Naive thymus-derived CD4-positive, alpha-beta T cell (primary cell): Measurements from ENCODE around the gene CEBPZ. TPM values are rescaled to one million over a fixed set of nuclear protein-coding genes. Genes with fewer than 3 reads are reported as not detected.

Source experiments
- ATAC-seq: fragments of 150-1000 bp; cut with Tn5 transposase; 2 replicates; pipeline ENCODE4 v1.10.0; 2021; ENCODE audit warnings: mild to moderate bottlenecking, moderate library complexity
- CTCF ChIA-PET: fragments of 350-600 bp; sonication (Branson Sonifier 250); formaldehyde crosslinking; loops from one replicate; lab custom pipeline; 2021; ENCODE audit warnings: antibody characterized with exemption; lab: Charles Lee
- POLR2A ChIA-PET: fragments of 350-600 bp; sonication (Branson Sonifier 250); formaldehyde crosslinking; loops from one replicate; lab custom pipeline; 2021; ENCODE audit warnings: antibody characterized with exemption, inconsistent platforms; lab: Charles Lee
- DNase-seq, 9 donors: peaks; one replicate each; pipeline versions ENCODE4 v3.0.0 to v3.0.0-alpha.2; 2020 to 2022; ENCODE audit warnings: mixed read lengths in 1 of 9
- H3K27ac ChIP-seq: one replicate; pipeline ENCODE4 v1.7.0; 2013; ENCODE audit warnings: mild to moderate bottlenecking, low read depth, low read length, moderate library complexity
- H3K27me3 ChIP-seq, 2 donors: one replicate each; pipeline ENCODE4 v1.7.0; 2013; ENCODE audit warnings: low read length in 2 of 2, mild to moderate bottlenecking in 2 of 2, moderate library complexity in 2 of 2; ENCODE audit not compliant: control insufficient read depth in 2 of 2, insufficient read depth in 2 of 2
- H3K36me3 ChIP-seq, 3 experiments: 1 replicate in 2 of 3; 2 replicates in 1 of 3; pipeline ENCODE4 v1.7.0; 2013; ENCODE audit warnings: low read length in 3 of 3, mild to moderate bottlenecking in 3 of 3, moderate library complexity in 1 of 3; ENCODE audit not compliant: insufficient read depth in 3 of 3, control insufficient read depth in 2 of 3
- H3K4me1 ChIP-seq, 2 donors: one replicate each; pipeline ENCODE4 v1.7.0; 2013; ENCODE audit warnings: low read length in 2 of 2, mild to moderate bottlenecking in 2 of 2, moderate library complexity in 1 of 2; ENCODE audit not compliant: control insufficient read depth in 2 of 2, insufficient read depth in 2 of 2
- H3K4me3 ChIP-seq: 2 replicates; pipeline ENCODE4 v1.7.0; 2013; ENCODE audit warnings: mild to moderate bottlenecking, low read length
- H3K9me3 ChIP-seq, 3 experiments: 1 replicate in 2 of 3; 2 replicates in 1 of 3; pipeline ENCODE4 v1.7.0; 2013; ENCODE audit warnings: low read length in 3 of 3; ENCODE audit not compliant: control insufficient read depth in 2 of 3
- H3K27ac Mint-ChIP-seq, 9 donors: one replicate each; pipeline ENCODE4 v1.8.0; 2020 to 2022; ENCODE audit warnings: mixed read lengths in 9 of 9, mild to moderate bottlenecking in 8 of 9, moderate library complexity in 5 of 9, inconsistent platforms in 2 of 9
- H3K27me3 Mint-ChIP-seq, 5 donors: one replicate each; pipeline ENCODE4 v1.8.0; 2021 to 2022; ENCODE audit warnings: mixed read lengths in 5 of 5, mild to moderate bottlenecking in 1 of 5
- H3K36me3 Mint-ChIP-seq, 5 donors: one replicate each; pipeline ENCODE4 v1.8.0; 2020 to 2022; ENCODE audit warnings: mixed read lengths in 5 of 5, mild to moderate bottlenecking in 3 of 5, inconsistent platforms in 1 of 5
- H3K4me1 Mint-ChIP-seq, 7 donors: one replicate each; pipeline ENCODE4 v1.8.0; 2020 to 2022; ENCODE audit warnings: mixed read lengths in 7 of 7, mild to moderate bottlenecking in 3 of 7, inconsistent platforms in 1 of 7
- H3K4me3 Mint-ChIP-seq, 10 donors: one replicate each; pipeline ENCODE4 v1.8.0; 2020 to 2022; ENCODE audit warnings: mild to moderate bottlenecking in 10 of 10, mixed read lengths in 10 of 10, moderate library complexity in 6 of 10, inconsistent platforms in 2 of 10
- H3K9me3 Mint-ChIP-seq, 11 donors: one replicate each; pipeline ENCODE4 v1.8.0; 2020 to 2022; ENCODE audit warnings: mixed read lengths in 11 of 11, mild to moderate bottlenecking in 4 of 11, inconsistent platforms in 1 of 11, moderate library complexity in 1 of 11
- intact Hi-C, 2 donors: fragments of 100-400 bp; cut with micrococcal nuclease; formaldehyde crosslinking; loops; one replicate each; pipeline ENCODE4 v1.15.1; 2023
- polyA plus RNA-seq, 2 donors: library from polyadenylated mRNA; unstranded; fragments of 300-500 nt; fragmentation: Illumina TruSeq; gene quantifications; one replicate each; pipeline ENCODE4 v1.2.3, GENCODE V29; 2021
- total RNA-seq, 6 experiments: library from RNA in 5 of 6; stranded (reverse) in 5 of 6; gene quantifications; 1 replicate in 5 of 6; 2 replicates in 1 of 6; pipeline ENCODE4 v1.2.3 and lab custom pipeline; 2021 to 2026

The CEBPZ gene
- total and polyA plus RNA-seq, 7 experiments from 2014 or later = 27.1 to 67.6 (median 55.5) TPM

GRCh38 chr2:37244017-37244416 is 12.6 kb upstream of the CEBPZ start:
- Mint-ChIP-seq H3K27me3 (no peaks in the 10 kb centered on the region), H3K36me3 (peaks cover 16 to 63% (median 43%) of the 10 kb centered on the region in 5 donors), H3K4me1 (peaks cover 5 to 41% (median 19%) of the 10 kb centered on the region in 7 donors), H3K27ac (peak overlapping the region; percentile 30 to 92 (median 86)), H3K4me3 (peak overlapping the region in 3 of 10 donors; percentile 7 to 58 (median 54)), H3K9me3 (peaks cover 0 to 5% (median 0%) of the 10 kb centered on the region in 11 donors)
- no peak overlapping the region for H3K4me3 ChIP-seq
- POLR2A ChIA-PET = interaction anchor here (0.7 to 2.1 kb wide), 4 partner anchors 10 to 47 kb away, joined by 4 to 10 read pairs (median 4); partner anchors contain the start of genes CEBPZ and NDUFAF7
- H3K36me3 ChIP-seq = peaks cover 5 to 45% (median 28%) of the 10 kb centered on the region in 3 experiments
- H3K27ac ChIP-seq = peak overlapping the region; percentile 8
- H3K27me3 ChIP-seq = no peaks in the 10 kb centered on the region
- intact Hi-C loops = loop anchor here (2.0 to 10.0 kb wide), 2 partner anchors 13 to 459 kb away; partner anchors contain the start of genes CEBPZ (in 1 of the 2) and NDUFAF7 (in 1 of the 2)
- ATAC-seq = peak; percentile 63
- no peaks in the 10 kb centered on the region for H3K4me1 ChIP-seq
- CTCF ChIA-PET = no interaction called here
- no peaks in the 10 kb centered on the region for H3K9me3 ChIP-seq
- peak in 2 of 9 donors; percentile 15 to 19 for DNase-seq

GRCh38 chr2:37243435-37243834 is 12.0 kb upstream of the CEBPZ start:
- Mint-ChIP-seq H3K4me3 (peak overlapping the region in 4 of 10 donors; percentile 7 to 58 (median 31)), H3K27me3 (no peaks in the 10 kb centered on the region), H3K9me3 (peaks cover 0 to 5% (median 0%) of the 10 kb centered on the region in 11 donors), H3K36me3 (peaks cover 16 to 63% (median 47%) of the 10 kb centered on the region in 5 donors), H3K27ac (peak overlapping the region; percentile 3 to 92 (median 86)), H3K4me1 (peaks cover 5 to 41% (median 19%) of the 10 kb centered on the region in 7 donors)
- Histone ChIP-seq H3K4me1 (no peaks in the 10 kb centered on the region), H3K4me3 (no peak overlapping the region), H3K9me3 (no peaks in the 10 kb centered on the region), H3K27ac (peak overlapping the region; percentile 22), H3K27me3 (no peaks in the 10 kb centered on the region), H3K36me3 (peaks cover 5 to 47% (median 28%) of the 10 kb centered on the region in 3 experiments)
- intact Hi-C loops = loop anchor here in 1 of 2 donors (10.0 kb wide), 1 partner anchor 459 kb away; no protein-coding TSS in a partner anchor
- ChIA-PET POLR2A (interaction anchor here (1.1 to 2.1 kb wide), 2 partner anchors 10 to 11 kb away, joined by 4 to 10 read pairs; partner anchors contain the start of genes CEBPZ and NDUFAF7), CTCF (no interaction called here)
- DNase-seq (peak in 5 of 9 donors; percentile 25 to 62 (median 45)), ATAC-seq (peak; percentile 85)

GRCh38 chr2:37232131-37232933 is 936 bp upstream of the CEBPZ start:
- H3K4me3 Mint-ChIP-seq = no peak overlapping the region

GRCh38 chr2:37230581-37230980 is 815 bp downstream of the CEBPZ start:
- H3K27me3 Mint-ChIP-seq = no peaks in the 10 kb centered on the region
- peak overlapping the region; percentile 84 for H3K4me3 ChIP-seq
- H3K4me1 Mint-ChIP-seq = peaks cover 22 to 56% (median 45%) of the 10 kb centered on the region in 7 donors
- peak overlapping the region; percentile 93 for H3K27ac ChIP-seq
- peaks cover 31 to 43% of the 10 kb centered on the region in 2 donors for H3K4me1 ChIP-seq
- no peak overlapping the region for H3K4me3 Mint-ChIP-seq
- H3K36me3 ChIP-seq = peaks cover 0 to 28% (median 19%) of the 10 kb centered on the region in 3 experiments
- intact Hi-C loops = loop anchor here (2.0 to 5.0 kb wide), 5 partner anchors 14 to 162 kb away; partner anchors contain the start of gene PRKD3 (in 1 of the 2)
- ATAC-seq (no peak), DNase-seq (no peak)
- ChIA-PET POLR2A (interaction anchor here (2.0 kb wide), 1 partner anchor 93 kb away, joined by 14 read pairs; no protein-coding TSS in a partner anchor), CTCF (no interaction called here)
- peaks cover 0 to 1% (median 0%) of the 10 kb centered on the region in 11 donors for H3K9me3 Mint-ChIP-seq
- H3K9me3 ChIP-seq = no peaks in the 10 kb centered on the region
- no peaks in the 10 kb centered on the region for H3K27me3 ChIP-seq
- no peak overlapping the region for H3K27ac Mint-ChIP-seq
- H3K36me3 Mint-ChIP-seq = peaks cover 0 to 26% (median 22%) of the 10 kb centered on the region in 5 donors

More at GRCh38 chr2:37232131-37232933, 936 bp upstream of the CEBPZ start:
- Mint-ChIP-seq H3K27me3 (no peaks in the 10 kb centered on the region), H3K27ac (no peak overlapping the region), H3K4me1 (peaks cover 21 to 45% (median 34%) of the 10 kb centered on the region in 7 donors), H3K9me3 (no peaks in the 10 kb centered on the region), H3K36me3 (peaks cover 5 to 26% (median 22%) of the 10 kb centered on the region in 5 donors)
- POLR2A ChIA-PET = interaction anchor here (0.7 to 2.2 kb wide), 10 partner anchors 12 to 1519 kb away, joined by 3 to 14 read pairs (median 3); partner anchors contain the start of gene SRSF7
- Histone ChIP-seq H3K27me3 (no peaks in the 10 kb centered on the region), H3K27ac (peak overlapping the region; percentile 93), H3K4me1 (peaks cover 27 to 32% of the 10 kb centered on the region in 2 donors), H3K36me3 (peaks cover 0 to 34% (median 12%) of the 10 kb centered on the region in 3 experiments), H3K9me3 (no peaks in the 10 kb centered on the region), H3K4me3 (peak overlapping the region; percentile 84)
- intact Hi-C loops = loop anchor here in 1 of 2 donors (5.0 kb wide), 2 partner anchors 145 to 160 kb away; no protein-coding TSS in a partner anchor
- ATAC-seq (no peak), DNase-seq (peak in 1 of 9 donors; percentile 32)
- CTCF ChIA-PET = interaction anchor here (0.5 to 1.1 kb wide), 2 partner anchors 10 to 314 kb away, joined by 3 to 5 read pairs; no protein-coding TSS in a partner anchor

GRCh38 chr2:37228788-37229187 is 2.6 kb downstream of the CEBPZ start:
- ATAC-seq (no peak), DNase-seq (no peak)
- Mint-ChIP-seq H3K36me3 (peaks cover 4 to 25% (median 17%) of the 10 kb centered on the region in 5 donors), H3K4me1 (peaks cover 31 to 56% (median 45%) of the 10 kb centered on the region in 7 donors), H3K27ac (peak overlapping the region in 1 of 9 donors; percentile 76), H3K9me3 (peaks cover 0 to 1% (median 0%) of the 10 kb centered on the region in 11 donors), H3K27me3 (no peaks in the 10 kb centered on the region), H3K4me3 (peak overlapping the region in 1 of 10 donors; percentile 72)
- peaks cover 0 to 28% (median 19%) of the 10 kb centered on the region in 3 experiments for H3K36me3 ChIP-seq
- intact Hi-C loops = no loop called here
- no peak overlapping the region for H3K27ac ChIP-seq
- no peaks in the 10 kb centered on the region for H3K27me3 ChIP-seq
- H3K4me3 ChIP-seq = no peak overlapping the region
- H3K4me1 ChIP-seq = peaks cover 28 to 43% of the 10 kb centered on the region in 2 donors
- ChIA-PET POLR2A (interaction anchor here (1.6 kb wide), 1 partner anchor 10 kb away, joined by 4 read pairs; no protein-coding TSS in a partner anchor), CTCF (no interaction called here)
- H3K9me3 ChIP-seq = no peaks in the 10 kb centered on the region

- Histone ChIP-seq H3K27me3 (no peaks in the 10 kb centered on the region), H3K36me3 (peaks cover 0 to 27% (median 19%) of the 10 kb centered on the region in 3 experiments), H3K9me3 (no peaks in the 10 kb centered on the region), H3K4me1 (peaks cover 15 to 31% of the 10 kb centered on the region in 2 donors), H3K27ac (no peak overlapping the region), H3K4me3 (no peak overlapping the region)
- DNase-seq (no peak), ATAC-seq (no peak)
- H3K36me3 Mint-ChIP-seq = peaks cover 4 to 39% (median 27%) of the 10 kb centered on the region in 5 donors
- ChIA-PET POLR2A (interaction anchor here (0.9 kb wide), 1 partner anchor 1525 kb away, joined by 3 read pairs; the partner anchor contains the start of gene SRSF7), CTCF (no interaction called here)
- no peak overlapping the region for H3K27ac Mint-ChIP-seq
- H3K9me3 Mint-ChIP-seq = peaks cover 0 to 1% (median 0%) of the 10 kb centered on the region in 11 donors
- intact Hi-C loops = no loop called here
- H3K27me3 Mint-ChIP-seq = no peaks in the 10 kb centered on the region
- H3K4me3 Mint-ChIP-seq = peak overlapping the region in 5 of 10 donors; percentile 20 to 57 (median 33)
- H3K4me1 Mint-ChIP-seq = peaks cover 40 to 70% (median 58%) of the 10 kb centered on the region in 7 donors
These were observed 4.5 kb downstream of the CEBPZ start for GRCh38 chr2:37226863-37227262.
